Endodermal cell (in vitro differentiated cells): ENCODE measurements around the gene TMEM143. TPM values are rescaled to one million over a fixed set of nuclear protein-coding genes. Genes with fewer than 3 reads are reported as not detected.

ENCODE experiments used
- DNase-seq: peaks from one replicate; pipeline ENCODE4 v3.0.0-alpha.2; 2017
- H3K27ac ChIP-seq: 2 replicates; pipeline ENCODE4 v1.5.1; 2013; ENCODE audit warnings: mild to moderate bottlenecking, low read depth, low read length, moderate library complexity
- H3K27me3 ChIP-seq: 2 replicates; pipeline ENCODE4 v1.6.1; 2013; ENCODE audit warnings: mild to moderate bottlenecking, low read length, moderate library complexity; ENCODE audit not compliant: insufficient read depth, control insufficient read depth, poor library complexity, severe bottlenecking
- H3K36me3 ChIP-seq: 2 replicates; pipeline ENCODE4 v1.7.0; 2013; ENCODE audit warnings: mild to moderate bottlenecking, low read length, moderate library complexity; ENCODE audit not compliant: control insufficient read depth, insufficient read depth
- H3K4me1 ChIP-seq: one replicate; pipeline ENCODE4 v1.7.0; 2013; ENCODE audit warnings: low read length; ENCODE audit not compliant: control insufficient read depth, insufficient read depth
- H3K4me3 ChIP-seq: 2 replicates; pipeline ENCODE4 v1.5.1; 2013; ENCODE audit warnings: mild to moderate bottlenecking, low read length, moderate library complexity
- H3K9ac ChIP-seq: 2 replicates; pipeline ENCODE4 v1.6.1; 2013; ENCODE audit warnings: mild to moderate bottlenecking, low read length, moderate library complexity; ENCODE audit not compliant: poor library complexity, severe bottlenecking; ENCODE audit errors: extremely low read depth
- H3K9me3 ChIP-seq: 2 replicates; pipeline ENCODE4 v1.6.1; 2013; ENCODE audit warnings: mild to moderate bottlenecking, low read length, moderate library complexity; ENCODE audit not compliant: control insufficient read depth
- H3K27ac Mint-ChIP-seq: 2 replicates; pipeline ENCODE4 v1.8.0; 2020; ENCODE audit warnings: mixed read lengths
- H3K27me3 Mint-ChIP-seq: 2 replicates; pipeline ENCODE4 v1.8.0; 2021; ENCODE audit warnings: mild to moderate bottlenecking, mixed read lengths; ENCODE audit not compliant: insufficient read depth
- H3K36me3 Mint-ChIP-seq: 2 replicates; pipeline ENCODE4 v1.8.0; 2020; ENCODE audit warnings: low read depth, mixed read lengths
- H3K4me1 Mint-ChIP-seq: 2 replicates; pipeline ENCODE4 v1.8.0; 2020; ENCODE audit warnings: mixed read lengths
- H3K4me3 Mint-ChIP-seq: 2 replicates; pipeline ENCODE4 v1.8.0; 2020; ENCODE audit warnings: mild to moderate bottlenecking, moderate library complexity, mixed read lengths
- H3K9me3 Mint-ChIP-seq: 2 replicates; pipeline ENCODE4 v1.8.0; 2020; ENCODE audit warnings: mild to moderate bottlenecking, mixed read lengths
- WGBS, 2 experiments: methylation state at CpG; one replicate each; pipeline versions ENCODE4 v1.1.5 to v1.1.7; 2013; ENCODE audit warnings: missing lambda C conversion rate in 2 of 2, mixed read lengths in 1 of 2; ENCODE audit not compliant: insufficient coverage in 1 of 2, insufficient read length in 1 of 2; 5-methylcytosine and 5-hydroxymethylcytosine counted together
- total RNA-seq, 2 donors: library from RNA; stranded (reverse); fragmentation: NEBNext Ultra II Directional in 1 of 2; extraction: Animal tissue kit (Norgen Biotek cat#: 25700) in 1 of 2; gene quantifications; 2 replicates in 1 of 2; 3 replicates in 1 of 2; pipeline ENCODE4 v1.2.1, GENCODE V29; 2021
- TF ChIP-seq, protein P1 (sequence below): fragments of 200-600 bp; sonication (generic); conservative IDR thresholded peaks from 2 replicates; pipeline ENCODE4 v1.5.0; 2021; ENCODE audit warnings: antibody characterized with exemption, mild to moderate bottlenecking

TMEM143 gene
- total RNA-seq, 2 donors from 2014 or later: 13.9 to 19.1 TPM

DNA sequence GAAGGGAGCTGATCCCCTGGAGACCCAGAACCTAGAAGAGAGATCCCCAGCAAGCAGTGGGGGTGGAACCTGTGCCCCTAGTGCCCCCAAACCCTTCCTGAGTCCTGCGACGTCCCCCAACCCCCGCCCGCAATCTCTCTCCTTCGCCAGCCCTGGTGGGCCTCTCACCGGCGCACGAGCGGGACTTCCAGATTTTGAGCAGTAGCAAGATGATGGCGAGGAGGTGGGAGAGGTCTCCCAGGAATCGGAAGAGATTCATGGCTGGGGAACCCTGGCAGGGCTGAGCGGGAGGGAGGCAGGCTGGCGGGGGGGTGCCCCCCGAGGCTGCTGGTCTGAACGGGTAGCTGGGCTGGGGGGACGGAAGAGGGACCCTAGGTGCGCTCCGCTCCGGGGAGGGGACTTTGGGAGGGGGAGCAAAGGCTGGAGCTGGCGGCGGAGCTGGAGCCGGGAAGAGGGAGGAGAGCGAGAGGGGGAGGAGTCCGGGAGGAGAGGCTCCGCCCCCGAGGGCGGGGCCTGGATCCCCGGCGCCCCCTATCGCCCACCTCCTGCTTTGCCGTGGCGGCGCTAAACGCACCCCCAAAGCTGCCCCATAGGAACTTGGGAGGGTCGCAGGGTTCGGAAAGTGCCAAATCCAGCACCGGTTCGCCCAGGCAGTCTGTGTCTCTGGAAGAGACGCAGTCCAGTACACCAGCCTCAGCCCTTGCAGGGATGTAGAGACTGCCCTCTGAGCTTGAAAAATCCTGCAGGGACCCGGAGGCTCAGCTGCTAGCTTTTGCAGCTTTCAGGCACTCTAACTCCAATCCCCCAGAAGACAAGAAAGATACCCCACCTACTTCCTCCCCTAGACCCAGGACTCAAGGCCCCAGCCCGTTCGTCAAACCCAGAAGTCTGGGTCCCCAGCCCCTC is 27.6 kb upstream of the TMEM143 start, which contains the start of gene KDELR1:
KDELR1 (minus strand) TSS at position 452 of the 906 bp plus-strand sequence; CDS start at position 259, 193 bp downstream.
- peaks cover 45% of the 10 kb centered on the region for H3K27me3 Mint-ChIP-seq
- Histone ChIP-seq H3K9ac (peak within 1 kb of the TSS; percentile 93), H3K4me3 (peak within 1 kb of the TSS; percentile 97), H3K36me3 (peaks cover 33% of the 10 kb centered on the region), H3K27ac (peak within 1 kb of the TSS; percentile 57), H3K4me1 (no peaks in the 10 kb centered on the region), H3K27me3 (peaks cover 26% of the 10 kb centered on the region), H3K9me3 (no peaks in the 10 kb centered on the region)
- 7 to 11% methylated on average over 5 to 42 of the region's 42 CpGs for WGBS, 2 experiments
- peaks cover 4% of the 10 kb centered on the region for H3K4me1 Mint-ChIP-seq
- DNase-seq: peak; percentile 91
- H3K36me3 Mint-ChIP-seq: peaks cover 25% of the 10 kb centered on the region
- TF ChIP-seq, protein P1, sequence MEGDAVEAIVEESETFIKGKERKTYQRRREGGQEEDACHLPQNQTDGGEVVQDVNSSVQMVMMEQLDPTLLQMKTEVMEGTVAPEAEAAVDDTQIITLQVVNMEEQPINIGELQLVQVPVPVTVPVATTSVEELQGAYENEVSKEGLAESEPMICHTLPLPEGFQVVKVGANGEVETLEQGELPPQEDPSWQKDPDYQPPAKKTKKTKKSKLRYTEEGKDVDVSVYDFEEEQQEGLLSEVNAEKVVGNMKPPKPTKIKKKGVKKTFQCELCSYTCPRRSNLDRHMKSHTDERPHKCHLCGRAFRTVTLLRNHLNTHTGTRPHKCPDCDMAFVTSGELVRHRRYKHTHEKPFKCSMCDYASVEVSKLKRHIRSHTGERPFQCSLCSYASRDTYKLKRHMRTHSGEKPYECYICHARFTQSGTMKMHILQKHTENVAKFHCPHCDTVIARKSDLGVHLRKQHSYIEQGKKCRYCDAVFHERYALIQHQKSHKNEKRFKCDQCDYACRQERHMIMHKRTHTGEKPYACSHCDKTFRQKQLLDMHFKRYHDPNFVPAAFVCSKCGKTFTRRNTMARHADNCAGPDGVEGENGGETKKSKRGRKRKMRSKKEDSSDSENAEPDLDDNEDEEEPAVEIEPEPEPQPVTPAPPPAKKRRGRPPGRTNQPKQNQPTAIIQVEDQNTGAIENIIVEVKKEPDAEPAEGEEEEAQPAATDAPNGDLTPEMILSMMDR: peak; percentile 92
- H3K9me3 Mint-ChIP-seq: no peaks in the 10 kb centered on the region
- peak within 1 kb of the TSS; percentile 93 for H3K27ac Mint-ChIP-seq
- peak within 1 kb of the TSS; percentile 96 for H3K4me3 Mint-ChIP-seq

DNA sequence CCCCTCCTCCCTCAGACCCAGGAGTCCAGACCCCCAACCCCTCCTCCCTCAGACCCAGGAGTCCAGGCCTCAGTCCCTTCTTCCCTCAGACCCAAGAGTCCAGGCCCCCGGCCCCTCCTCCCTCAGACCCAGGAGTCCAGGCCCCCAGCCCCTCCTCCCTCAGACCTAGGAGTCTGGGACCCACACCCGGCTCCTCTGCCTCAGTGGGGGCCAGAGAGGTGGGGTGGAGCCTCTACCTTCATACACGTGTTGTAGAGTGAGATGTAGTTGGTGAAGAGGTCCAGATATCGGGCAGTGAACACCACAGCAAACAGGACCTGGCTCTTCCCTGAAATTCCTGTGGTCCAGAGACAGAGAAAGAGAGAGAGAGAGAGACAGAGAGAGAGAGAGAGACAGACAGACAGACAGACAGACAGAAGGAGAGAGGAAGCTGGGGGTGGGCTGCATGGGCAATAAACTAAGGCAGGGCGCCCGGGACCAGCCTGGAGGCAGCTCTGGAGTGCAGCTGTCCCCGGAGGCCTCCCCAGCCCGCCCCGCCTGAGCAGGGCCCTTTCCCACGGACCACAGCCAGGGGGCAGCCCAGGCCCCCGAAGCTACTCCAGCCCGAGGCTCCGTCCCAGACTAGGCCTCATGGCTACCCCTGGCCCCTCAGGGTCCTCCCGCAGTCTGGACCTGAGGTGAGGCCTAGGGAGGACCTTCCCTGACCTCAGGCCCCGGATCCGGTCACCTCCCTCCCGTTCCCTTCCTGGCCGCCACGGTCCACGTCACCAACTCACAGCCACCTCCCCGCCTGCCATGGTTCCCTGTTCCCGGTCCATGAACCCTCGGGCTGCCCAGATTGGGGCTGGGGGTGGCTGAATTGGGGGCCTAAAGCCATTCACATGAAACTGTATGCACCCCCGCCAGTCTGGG is 26.7 kb upstream of the TMEM143 start:
- H3K4me3 ChIP-seq: peak overlapping the region; percentile 97
- peak overlapping the region; percentile 93 for H3K27ac Mint-ChIP-seq
- H3K27me3 ChIP-seq: peaks cover 17% of the 10 kb centered on the region
- peaks cover 42% of the 10 kb centered on the region for H3K36me3 ChIP-seq
- no peaks in the 10 kb centered on the region for H3K9me3 Mint-ChIP-seq
- TF ChIP-seq, protein P1: peak; percentile 84
- 5% methylated on average over 16 to 23 of the region's 24 CpGs for WGBS, 2 experiments
- no peaks in the 10 kb centered on the region for H3K4me1 ChIP-seq
- H3K27ac ChIP-seq: peak overlapping the region; percentile 57
- H3K4me1 Mint-ChIP-seq: peaks cover 4% of the 10 kb centered on the region
- H3K27me3 Mint-ChIP-seq: peaks cover 35% of the 10 kb centered on the region
- H3K36me3 Mint-ChIP-seq: peaks cover 29% of the 10 kb centered on the region
- DNase-seq: peak; percentile 86
- peak overlapping the region; percentile 96 for H3K4me3 Mint-ChIP-seq
- no peaks in the 10 kb centered on the region for H3K9me3 ChIP-seq
- H3K9ac ChIP-seq: peak overlapping the region; percentile 93

DNA sequence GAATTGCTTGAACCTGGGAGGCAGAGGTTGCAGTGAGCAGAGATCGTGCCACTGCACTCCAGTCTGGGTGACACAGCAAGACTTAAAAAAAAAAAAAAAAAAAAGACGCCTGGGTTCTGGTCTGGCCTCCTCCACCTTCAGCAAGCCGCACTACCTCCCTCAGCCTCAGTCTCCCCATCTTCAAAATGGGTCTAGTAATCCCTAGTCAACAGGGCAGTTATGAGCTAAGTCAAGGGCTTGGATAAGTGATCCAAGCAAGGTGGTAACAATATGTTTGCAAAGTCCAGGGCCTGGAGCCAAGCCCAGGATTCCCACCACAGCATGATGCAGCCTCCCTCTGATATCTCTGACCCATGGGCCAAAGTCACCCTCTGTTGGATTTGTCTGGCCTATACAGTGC is 23.2 kb upstream of the TMEM143 start:
- H3K36me3 Mint-ChIP-seq: peaks cover 58% of the 10 kb centered on the region
- H3K27me3 Mint-ChIP-seq: peaks cover 4% of the 10 kb centered on the region
- Histone ChIP-seq H3K27me3 (no peaks in the 10 kb centered on the region), H3K4me3 (no peak overlapping the region), H3K9me3 (no peaks in the 10 kb centered on the region), H3K36me3 (peaks cover 68% of the 10 kb centered on the region), H3K27ac (no peak overlapping the region), H3K4me1 (no peaks in the 10 kb centered on the region), H3K9ac (no peak overlapping the region)
- no peak overlapping the region for H3K27ac Mint-ChIP-seq
- DNase-seq: no peak
- no peaks in the 10 kb centered on the region for H3K4me1 Mint-ChIP-seq
- H3K4me3 Mint-ChIP-seq: no peak overlapping the region
- 88 to 100% methylated on average over 1 to 2 of the region's 3 CpGs for WGBS, 2 experiments
- no peaks in the 10 kb centered on the region for H3K9me3 Mint-ChIP-seq
- TF ChIP-seq, protein P1: no peak
